ENCODE measurements around the gene ITPK1.

DNA sequence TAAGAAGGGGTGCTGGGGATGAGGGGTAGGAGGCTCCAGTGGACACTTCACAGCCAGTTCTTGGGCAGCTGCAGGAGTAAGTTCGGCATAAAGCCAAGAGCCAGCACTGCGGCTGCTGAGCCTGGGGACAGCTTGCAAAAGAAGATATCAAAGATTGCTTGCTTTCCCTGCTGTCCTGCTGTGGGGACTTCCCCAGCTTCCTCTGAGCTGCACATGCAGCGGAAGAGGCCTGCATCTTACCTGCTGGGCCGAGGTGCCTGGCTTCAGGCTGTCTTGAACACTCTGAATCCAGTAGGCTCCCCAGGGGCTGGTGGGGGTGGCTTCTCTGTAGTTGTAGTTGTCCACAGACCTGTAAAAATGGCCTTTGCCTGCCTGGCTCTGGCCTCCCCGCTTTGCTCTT, 191.5 kb downstream of the ITPK1 start:
- TF ChIP-seq, protein P1, sequence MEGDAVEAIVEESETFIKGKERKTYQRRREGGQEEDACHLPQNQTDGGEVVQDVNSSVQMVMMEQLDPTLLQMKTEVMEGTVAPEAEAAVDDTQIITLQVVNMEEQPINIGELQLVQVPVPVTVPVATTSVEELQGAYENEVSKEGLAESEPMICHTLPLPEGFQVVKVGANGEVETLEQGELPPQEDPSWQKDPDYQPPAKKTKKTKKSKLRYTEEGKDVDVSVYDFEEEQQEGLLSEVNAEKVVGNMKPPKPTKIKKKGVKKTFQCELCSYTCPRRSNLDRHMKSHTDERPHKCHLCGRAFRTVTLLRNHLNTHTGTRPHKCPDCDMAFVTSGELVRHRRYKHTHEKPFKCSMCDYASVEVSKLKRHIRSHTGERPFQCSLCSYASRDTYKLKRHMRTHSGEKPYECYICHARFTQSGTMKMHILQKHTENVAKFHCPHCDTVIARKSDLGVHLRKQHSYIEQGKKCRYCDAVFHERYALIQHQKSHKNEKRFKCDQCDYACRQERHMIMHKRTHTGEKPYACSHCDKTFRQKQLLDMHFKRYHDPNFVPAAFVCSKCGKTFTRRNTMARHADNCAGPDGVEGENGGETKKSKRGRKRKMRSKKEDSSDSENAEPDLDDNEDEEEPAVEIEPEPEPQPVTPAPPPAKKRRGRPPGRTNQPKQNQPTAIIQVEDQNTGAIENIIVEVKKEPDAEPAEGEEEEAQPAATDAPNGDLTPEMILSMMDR (IDR thresholded peaks at IDR 0.05), result no peak
- TF ChIP-seq, protein P2, sequence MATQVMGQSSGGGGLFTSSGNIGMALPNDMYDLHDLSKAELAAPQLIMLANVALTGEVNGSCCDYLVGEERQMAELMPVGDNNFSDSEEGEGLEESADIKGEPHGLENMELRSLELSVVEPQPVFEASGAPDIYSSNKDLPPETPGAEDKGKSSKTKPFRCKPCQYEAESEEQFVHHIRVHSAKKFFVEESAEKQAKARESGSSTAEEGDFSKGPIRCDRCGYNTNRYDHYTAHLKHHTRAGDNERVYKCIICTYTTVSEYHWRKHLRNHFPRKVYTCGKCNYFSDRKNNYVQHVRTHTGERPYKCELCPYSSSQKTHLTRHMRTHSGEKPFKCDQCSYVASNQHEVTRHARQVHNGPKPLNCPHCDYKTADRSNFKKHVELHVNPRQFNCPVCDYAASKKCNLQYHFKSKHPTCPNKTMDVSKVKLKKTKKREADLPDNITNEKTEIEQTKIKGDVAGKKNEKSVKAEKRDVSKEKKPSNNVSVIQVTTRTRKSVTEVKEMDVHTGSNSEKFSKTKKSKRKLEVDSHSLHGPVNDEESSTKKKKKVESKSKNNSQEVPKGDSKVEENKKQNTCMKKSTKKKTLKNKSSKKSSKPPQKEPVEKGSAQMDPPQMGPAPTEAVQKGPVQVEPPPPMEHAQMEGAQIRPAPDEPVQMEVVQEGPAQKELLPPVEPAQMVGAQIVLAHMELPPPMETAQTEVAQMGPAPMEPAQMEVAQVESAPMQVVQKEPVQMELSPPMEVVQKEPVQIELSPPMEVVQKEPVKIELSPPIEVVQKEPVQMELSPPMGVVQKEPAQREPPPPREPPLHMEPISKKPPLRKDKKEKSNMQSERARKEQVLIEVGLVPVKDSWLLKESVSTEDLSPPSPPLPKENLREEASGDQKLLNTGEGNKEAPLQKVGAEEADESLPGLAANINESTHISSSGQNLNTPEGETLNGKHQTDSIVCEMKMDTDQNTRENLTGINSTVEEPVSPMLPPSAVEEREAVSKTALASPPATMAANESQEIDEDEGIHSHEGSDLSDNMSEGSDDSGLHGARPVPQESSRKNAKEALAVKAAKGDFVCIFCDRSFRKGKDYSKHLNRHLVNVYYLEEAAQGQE (IDR thresholded peaks at IDR 0.05; ENCODE audit: insufficient read depth in 1 of 2, low read depth in 2 of 2, low read length in 1 of 2), result no peak; a peak in 1 of 4 replicates
- TF ChIP-seq POLR2AphosphoS5 (IDR thresholded peaks at IDR 0.05; ENCODE audit: low read depth, low read length), result no peak
- no peak for TF ChIP-seq TCF7L2 (IDR thresholded peaks at IDR 0.05; ENCODE audit: low read depth, low read length)
- no peak for TF ChIP-seq SIN3A (IDR thresholded peaks at IDR 0.05; ENCODE audit: borderline replicate concordance, insufficient read depth, low read depth, low read length)

All from Panc1 (cell line).